ENCODE data around the gene ITSN1.
"Not testable (repeated sequence)": the region's sequence is repeated elsewhere in the genome, so short reads cannot be mapped to it uniquely, and the experiment has no call there.

The ITSN1 gene

GRCh38 chr21:33651965-33652680 lies 9.8 kb downstream of the ITSN1 start:
- DNase-seq, result peak in 1 of 2 experiments; percentile 18

GRCh38 chr21:33654412-33654811 lies 12.1 kb downstream of the ITSN1 start:
- DNase-seq, result no peak

GRCh38 chr21:33655588-33656221 lies 13.4 kb downstream of the ITSN1 start:
- DNase-seq, result no peak

DNA sequence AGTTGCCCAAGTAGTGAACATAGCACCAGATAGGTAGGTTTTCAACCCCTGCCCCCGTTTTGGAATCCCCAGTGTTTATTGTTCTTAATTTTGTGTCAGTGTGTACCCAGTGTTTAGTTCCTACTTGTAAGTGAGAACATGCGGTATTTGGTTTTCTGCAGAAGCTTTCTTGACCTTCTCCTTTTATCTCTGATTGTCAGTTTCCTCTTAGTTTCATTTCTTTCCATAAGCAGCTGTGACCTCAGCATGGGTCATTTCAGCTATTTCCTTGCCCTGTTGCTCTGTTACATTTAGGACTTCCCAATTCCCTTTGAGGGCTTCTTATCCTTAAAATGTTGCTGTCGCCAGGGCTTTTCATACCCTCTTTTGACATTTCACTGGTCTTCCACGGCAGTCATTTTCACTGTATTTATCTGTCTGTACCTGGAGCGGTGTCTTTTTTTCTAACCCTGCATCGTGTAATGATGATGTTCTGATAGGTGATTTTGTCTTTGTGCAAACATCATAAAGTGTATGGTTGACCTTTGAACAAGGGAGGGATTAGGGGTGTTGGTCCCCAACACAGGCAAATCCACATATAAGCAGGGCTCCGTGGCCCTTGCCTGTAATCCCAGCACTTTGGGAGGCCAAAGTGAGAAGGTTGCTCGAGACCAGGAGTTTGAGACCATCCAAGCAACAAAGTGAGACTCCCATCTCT lies 15.0 kb downstream of the ITSN1 start:
- no peak for DNase-seq

DNA sequence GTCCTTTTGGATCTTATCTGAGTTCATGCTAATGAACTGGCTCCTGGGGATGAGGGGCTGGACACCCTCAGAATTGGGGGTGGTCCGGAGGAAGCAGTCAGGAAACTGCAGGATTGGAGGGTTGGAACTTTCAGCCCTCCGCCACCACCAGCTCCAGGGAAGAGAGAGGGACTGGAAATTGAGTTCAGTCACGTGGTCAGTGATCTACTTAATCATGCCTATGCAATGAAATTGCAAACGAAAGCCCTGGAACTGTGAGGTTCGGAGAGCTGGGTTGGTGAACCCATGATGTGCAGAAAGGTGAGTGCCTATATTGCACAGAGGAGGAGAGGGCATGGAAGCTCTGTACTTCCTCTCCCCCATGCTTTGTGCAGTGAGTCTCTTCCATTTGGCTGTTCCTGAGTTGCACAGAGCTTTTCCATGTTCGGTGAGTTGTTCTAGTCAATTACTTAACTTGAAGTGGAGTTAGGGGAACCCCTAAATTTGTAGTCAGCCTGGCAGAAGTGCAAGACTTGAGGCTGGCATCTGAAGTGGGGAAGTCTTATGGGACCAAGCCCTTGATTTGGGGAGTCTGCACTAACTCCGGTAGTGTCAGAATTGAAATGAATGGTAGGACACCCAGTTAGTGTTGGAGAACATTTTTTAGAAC lies 16.7 kb downstream of the ITSN1 start:
- DNase-seq, result no peak

- DNase-seq, result no peak
Measured at GRCh38 chr21:33659568-33659949, 17.3 kb downstream of the ITSN1 start.

DNA sequence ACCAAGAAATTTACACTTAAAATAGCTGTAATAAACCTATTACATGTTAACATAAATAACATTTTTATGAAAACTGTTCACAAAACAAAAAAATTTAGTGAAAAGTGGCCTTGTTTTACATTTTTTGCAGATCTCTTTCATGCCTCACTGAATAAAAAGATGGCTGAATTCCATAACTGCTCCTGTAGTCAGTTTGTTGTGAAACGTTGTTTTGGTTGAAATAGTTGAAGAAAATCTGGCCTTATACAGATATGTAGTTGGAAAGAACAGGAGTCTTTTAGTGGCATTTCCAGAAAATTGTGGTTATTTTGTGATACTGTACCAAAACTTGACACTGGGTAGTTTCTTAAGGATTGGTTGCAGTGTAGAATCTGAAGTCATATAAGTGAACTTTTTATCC lies 18.1 kb downstream of the ITSN1 start:
- no peak for DNase-seq

- no peak for DNase-seq
Measured at GRCh38 chr21:33661146-33661545, 18.8 kb downstream of the ITSN1 start.

GRCh38 chr21:33662046-33662445 lies 19.7 kb downstream of the ITSN1 start:
- DNase-seq, result no peak

- no peak for DNase-seq
Measured at GRCh38 chr21:33663241-33663640, 20.9 kb downstream of the ITSN1 start.

DNA sequence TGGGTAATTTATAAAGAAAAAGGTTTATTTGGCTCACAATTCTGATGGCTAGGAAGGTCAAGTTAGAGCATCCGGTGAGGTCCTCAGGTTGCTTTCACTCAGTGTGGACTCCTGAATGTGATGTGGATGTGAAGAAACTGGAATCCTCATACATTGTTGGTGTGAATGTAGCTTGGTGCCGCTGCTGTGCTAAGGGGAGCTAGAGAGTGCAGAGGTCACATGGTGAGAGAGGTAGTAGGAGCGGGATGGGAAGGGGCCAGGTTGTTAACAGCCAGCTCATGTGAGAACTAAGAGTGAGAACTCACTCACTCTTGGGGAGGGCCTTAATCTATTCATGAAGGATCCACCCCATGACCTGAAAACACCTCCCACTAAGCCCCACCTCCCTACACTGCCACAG lies 21.8 kb downstream of the ITSN1 start:
- DNase-seq, result no peak

- DNase-seq, result peak in 1 of 2 experiments; percentile 14
Measured at GRCh38 chr21:33666153-33666552, 23.9 kb downstream of the ITSN1 start.

DNA sequence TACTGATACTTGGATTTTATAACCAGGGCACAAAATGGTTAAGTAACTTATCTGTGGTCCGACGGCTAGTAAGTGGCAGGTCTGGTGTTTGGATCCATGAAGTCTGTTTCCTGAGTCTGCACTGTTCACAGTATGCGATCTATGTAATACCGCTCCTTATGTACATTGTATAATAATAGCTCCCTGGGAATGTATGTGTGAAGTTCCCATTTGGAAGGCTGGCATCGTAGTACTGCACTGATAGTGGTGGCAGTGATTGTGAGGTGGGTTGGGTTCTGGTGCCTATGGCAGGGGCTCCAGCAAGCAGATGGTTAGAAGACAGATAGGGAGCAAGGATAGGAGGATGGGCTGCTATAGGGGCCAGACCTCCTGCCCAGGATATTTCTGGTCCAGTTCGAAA lies 25.3 kb downstream of the ITSN1 start:
- no peak for DNase-seq

GRCh38 chr21:33668180-33668579 lies 25.9 kb downstream of the ITSN1 start:
- no peak for DNase-seq

- no peak for DNase-seq
Measured at GRCh38 chr21:33668620-33669019, 26.3 kb downstream of the ITSN1 start.

GRCh38 chr21:33670076-33670978 lies 28.0 kb downstream of the ITSN1 start:
- DNase-seq, result no peak

GRCh38 chr21:33673473-33673872 lies 31.2 kb downstream of the ITSN1 start:
- no peak for DNase-seq

DNA sequence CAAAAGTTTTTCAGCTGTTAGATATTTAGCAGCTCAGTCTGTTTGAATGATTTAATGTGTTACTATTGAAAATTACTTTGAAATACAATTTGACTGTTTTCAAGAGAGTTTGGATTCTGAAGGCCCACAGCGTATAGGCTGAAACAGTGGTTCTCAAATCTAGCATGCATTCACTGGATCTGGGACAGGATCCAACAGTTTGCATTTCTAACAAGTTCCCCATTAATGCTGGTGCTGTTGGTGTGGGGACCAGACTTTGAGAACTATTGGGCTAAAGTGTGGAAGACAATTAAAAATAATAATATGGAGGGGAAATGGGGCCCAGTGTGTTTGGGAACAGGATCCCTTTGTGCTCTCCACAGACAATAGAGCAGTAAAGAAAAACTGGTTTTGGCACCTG lies 31.9 kb downstream of the ITSN1 start:
- no peak for DNase-seq

DNA sequence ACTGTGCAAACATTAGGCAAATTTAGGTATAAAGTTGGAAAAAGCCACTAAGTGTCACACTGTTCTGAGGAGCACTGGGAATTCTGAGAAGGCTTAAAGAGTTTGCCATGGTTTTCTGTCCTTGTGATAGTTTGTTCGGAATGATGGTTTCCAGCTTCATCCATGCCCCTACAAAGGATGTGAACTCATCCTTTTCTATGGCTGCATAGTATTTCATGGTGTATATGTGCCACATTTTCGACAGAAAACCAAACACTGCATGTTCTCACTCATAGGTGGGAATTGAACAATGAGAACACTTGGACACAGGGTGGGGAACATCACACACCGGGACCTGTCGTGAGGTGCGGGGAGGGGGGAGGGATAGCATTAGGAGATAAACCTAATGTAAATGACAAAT lies 34.4 kb downstream of the ITSN1 start:
- not testable (repeated sequence) for DNase-seq

DNA sequence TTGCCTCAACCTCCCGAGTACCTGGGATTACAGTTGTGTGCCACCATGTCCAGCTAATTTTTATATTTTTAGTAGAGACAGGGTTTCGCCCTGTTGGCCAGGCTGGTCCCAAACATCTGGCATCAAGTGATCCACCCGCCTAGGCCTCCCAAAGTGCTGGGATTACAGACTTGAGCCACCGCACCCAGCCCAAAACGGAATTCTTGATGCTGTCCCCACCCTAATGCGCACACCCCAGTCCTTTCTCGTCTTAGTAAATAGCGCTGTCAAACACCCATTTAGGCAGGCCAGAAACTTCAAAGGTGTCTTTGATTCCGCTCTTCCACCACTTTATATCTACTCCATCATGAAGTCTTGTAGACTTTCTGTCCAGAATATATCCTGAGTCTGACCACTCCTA lies 35.1 kb downstream of the ITSN1 start:
- DNase-seq, result no peak

- no peak for DNase-seq
Measured at GRCh38 chr21:33680870-33681269, 38.6 kb downstream of the ITSN1 start.

- no peak for DNase-seq
Measured at GRCh38 chr21:33682992-33683627, 40.8 kb downstream of the ITSN1 start.
